Measurements from ENCODE around the gene FAM3C. TPM values are rescaled to one million over a fixed set of nuclear protein-coding genes. Genes with fewer than 3 reads are reported as not detected.
A peak's percentile ranks its signal among the peaks of the same experiment; 100 is the strongest.

The FAM3C gene
- total RNA-seq, 4 donors from 2014 or later, result 34.9 to 46.8 (median 41.0) TPM

GRCh38 chr7:121313793-121314676 is 82.1 kb downstream of the FAM3C start:
- no peak for TF ChIP-seq CTCF (IDR thresholded peaks at IDR 0.05)
- no peak for TF ChIP-seq POLR2A (IDR thresholded peaks at IDR 0.05)

GRCh38 chr7:121313220-121313792 is 82.8 kb downstream of the FAM3C start:
- no peak overlapping the region for H3K4me3 ChIP-seq (ENCODE audit: low read depth, poor library complexity, severe bottlenecking)
- TF ChIP-seq POLR2A (IDR thresholded peaks at IDR 0.05) (no peak), CTCF (IDR thresholded peaks at IDR 0.05) (no peak)
- intact Hi-C loops (cut with DNase I; ENCODE audit: low total_unique reads), result no loop called here
- 19% methylated on average over 3 of the region's 3 CpGs for WGBS, 2 donors
- peak in 1 of 2 donors; percentile 53 for DNase-seq (ENCODE audit: low spot score in 2 of 2)

More at GRCh38 chr7:121313793-121314676, 82.1 kb downstream of the FAM3C start:
- H3K4me3 ChIP-seq (ENCODE audit: low read depth, poor library complexity, severe bottlenecking), result no peak overlapping the region
- intact Hi-C loops (cut with DNase I; ENCODE audit: low total_unique reads), result no loop called here
- 28% methylated on average over 9 of the region's 9 CpGs for WGBS, 2 donors
- no peak for DNase-seq (ENCODE audit: low spot score in 2 of 2)

GRCh38 chr7:121307021-121307574 is 89.0 kb downstream of the FAM3C start:
- WGBS, 2 donors, result 40 to 42% methylated on average over 4 of the region's 4 CpGs
- no peak overlapping the region for H3K4me3 ChIP-seq (ENCODE audit: low read depth, poor library complexity, severe bottlenecking)
- no peak for TF ChIP-seq CTCF (IDR thresholded peaks at IDR 0.05)
- no peak for TF ChIP-seq POLR2A (IDR thresholded peaks at IDR 0.05)
- intact Hi-C loops (cut with DNase I; ENCODE audit: low total_unique reads), result no loop called here
- no peak for DNase-seq (ENCODE audit: low spot score in 2 of 2)

- intact Hi-C loops (cut with DNase I; ENCODE audit: low total_unique reads), result no loop called here
- TF ChIP-seq POLR2A (IDR thresholded peaks at IDR 0.05) (no peak), CTCF (IDR thresholded peaks at IDR 0.05) (no peak)
- DNase-seq (ENCODE audit: low spot score in 2 of 2), result no peak
- no peak overlapping the region for H3K4me3 ChIP-seq (ENCODE audit: low read depth, poor library complexity, severe bottlenecking)
- 37 to 39% methylated on average over 3 of the region's 3 CpGs for WGBS, 2 donors
Observed at GRCh38 chr7:121306565-121306964, 89.5 kb downstream of the FAM3C start.

- no peak overlapping the region for H3K4me3 ChIP-seq (ENCODE audit: low read depth, poor library complexity, severe bottlenecking)
- intact Hi-C loops (cut with DNase I; ENCODE audit: low total_unique reads), result no loop called here
- DNase-seq (ENCODE audit: low spot score in 2 of 2), result no peak
Observed at GRCh38 chr7:121305109-121305508, 91.0 kb downstream of the FAM3C start.

More at GRCh38 chr7:121305109-121305508, 91.0 kb downstream of the FAM3C start:
- 65 to 66% methylated on average over 3 of the region's 3 CpGs for WGBS, 2 donors
- TF ChIP-seq POLR2A (IDR thresholded peaks at IDR 0.05) (no peak), CTCF (IDR thresholded peaks at IDR 0.05) (no peak)

All from lower leg skin (tissue), 4 donors.